ENCODE results near the gene DNAI2. TPM values are rescaled to one million over a fixed set of nuclear protein-coding genes. Genes with fewer than 3 reads are reported as not detected.

Gene DNAI2
- total RNA-seq, 1 experiment from 2014 or later: not detected

GRCh38 chr17:74251569-74251968 lies 22.5 kb upstream of the DNAI2 start:
- BruUV-seq (replicated peaks): no TSS peak
- ATAC-seq (no peak), DNase-seq (ENCODE audit: low read depth, low spot score) (no peak)
- Histone ChIP-seq H3K4me1 (ENCODE audit: control insufficient read depth in 1 of 2, insufficient read depth in 2 of 2, low read length in 2 of 2) (no peaks in the 10 kb centered on the region), H3K27me3 (ENCODE audit: insufficient read depth, low read length) (no peaks in the 10 kb centered on the region), H3K4me2 (ENCODE audit: low read length) (no peak overlapping the region), H2AFZ (ENCODE audit: low read depth, low read length, poor library complexity, severe bottlenecking) (no peak overlapping the region), H3K9ac (ENCODE audit: low read length) (no peak overlapping the region), H3K36me3 (ENCODE audit: control insufficient read depth in 1 of 2, insufficient read depth in 2 of 2, low read length in 2 of 2) (no peaks in the 10 kb centered on the region; a peak in 2 of 4 replicates), H3K9me3 (ENCODE audit: control insufficient read depth in 1 of 2, insufficient read depth in 1 of 2, low read depth in 1 of 2, low read length in 2 of 2) (no peaks in the 10 kb centered on the region), H3K9me2 (ENCODE audit: insufficient read depth) (no peaks in the 10 kb centered on the region), H3K27ac (ENCODE audit: low read depth, low read length) (no peak overlapping the region), H3K4me3 (replicated peaks in 1 of 2; ENCODE audit: low read depth in 1 of 2, low read length in 2 of 2) (no peak overlapping the region), H4K20me1 (ENCODE audit: insufficient read depth) (no peaks in the 10 kb centered on the region), H3K79me2 (ENCODE audit: insufficient read depth, low read length) (no peaks in the 10 kb centered on the region)
- CTCF ChIA-PET: no interaction called here
- RAD21 ChIA-PET (ENCODE audit: low non-redundant PET in 1 of 2, low total read pairs in 2 of 2, uncharacterized antibody in 2 of 2, unreplicated experiment in 2 of 2): no interaction called here
- TF ChIP-seq EZH2phosphoT487 (IDR thresholded peaks at IDR 0.05; ENCODE audit: borderline replicate concordance): no peak
- POLR2A ChIA-PET: no interaction called here
- intact Hi-C loops (cut with micrococcal nuclease): no loop called here

GRCh38 chr17:74252211-74252610 lies 21.8 kb upstream of the DNAI2 start:
- Histone ChIP-seq H3K9me3 (ENCODE audit: control insufficient read depth in 1 of 2, insufficient read depth in 1 of 2, low read depth in 1 of 2, low read length in 2 of 2) (no peaks in the 10 kb centered on the region), H3K4me3 (replicated peaks in 1 of 2; ENCODE audit: low read depth in 1 of 2, low read length in 2 of 2) (no peak overlapping the region), H3K36me3 (ENCODE audit: control insufficient read depth in 1 of 2, insufficient read depth in 2 of 2, low read length in 2 of 2) (no peaks in the 10 kb centered on the region; a peak in 2 of 4 replicates), H3K4me1 (ENCODE audit: control insufficient read depth in 1 of 2, insufficient read depth in 2 of 2, low read length in 2 of 2) (no peaks in the 10 kb centered on the region), H3K79me2 (ENCODE audit: insufficient read depth, low read length) (no peaks in the 10 kb centered on the region), H3K27me3 (ENCODE audit: insufficient read depth, low read length) (no peaks in the 10 kb centered on the region), H2AFZ (ENCODE audit: low read depth, low read length, poor library complexity, severe bottlenecking) (no peak overlapping the region), H3K9ac (ENCODE audit: low read length) (no peak overlapping the region), H3K4me2 (ENCODE audit: low read length) (no peak overlapping the region), H3K27ac (ENCODE audit: low read depth, low read length) (no peak overlapping the region), H3K9me2 (ENCODE audit: insufficient read depth) (no peaks in the 10 kb centered on the region), H4K20me1 (ENCODE audit: insufficient read depth) (no peaks in the 10 kb centered on the region)
- ChIA-PET POLR2A (no interaction called here), RAD21 (ENCODE audit: low non-redundant PET in 1 of 2, low total read pairs in 2 of 2, uncharacterized antibody in 2 of 2, unreplicated experiment in 2 of 2) (no interaction called here), CTCF (no interaction called here)
- BruUV-seq (replicated peaks): no TSS peak
- intact Hi-C loops (cut with micrococcal nuclease): no loop called here
- DNase-seq (ENCODE audit: low read depth, low spot score) (no peak), ATAC-seq (no peak)
- TF ChIP-seq EGR1 (IDR thresholded peaks at IDR 0.05; ENCODE audit: low read depth): no peak
- no peak for TF ChIP-seq YY1 (IDR thresholded peaks at IDR 0.05; ENCODE audit: extremely low read depth, insufficient replicate concordance, low read depth, low read length)
- TF ChIP-seq RAD21 (IDR thresholded peaks at IDR 0.05; ENCODE audit: low read depth): no peak
- no peak for TF ChIP-seq ZFX (IDR thresholded peaks at IDR 0.05)
- no peak for TF ChIP-seq EZH2phosphoT487 (IDR thresholded peaks at IDR 0.05; ENCODE audit: borderline replicate concordance)
- TF ChIP-seq ELF1 (IDR thresholded peaks at IDR 0.05; ENCODE audit: borderline replicate concordance, low read depth): no peak
- no peak for TF ChIP-seq SRF (IDR thresholded peaks at IDR 0.05; ENCODE audit: low read depth)
- no peak for TF ChIP-seq ZNF274 (IDR thresholded peaks at IDR 0.05; ENCODE audit: low read depth, low read length)
- TF ChIP-seq ATF3 (IDR thresholded peaks at IDR 0.05): no peak
- TF ChIP-seq CEBPB (IDR thresholded peaks at IDR 0.05; ENCODE audit: low read depth): no peak
- TF ChIP-seq FOSL1 (IDR thresholded peaks at IDR 0.05; ENCODE audit: low read depth): no peak
- no peak for TF ChIP-seq CTCF (IDR thresholded peaks at IDR 0.05 in 2 of 3, conservative IDR thresholded peaks at IDR 0.05 in 1 of 3; ENCODE audit: borderline replicate concordance in 1 of 3, insufficient read depth in 1 of 3, low read depth in 2 of 3, low read length in 2 of 3)
- no peak for TF ChIP-seq SP1 (IDR thresholded peaks at IDR 0.05; ENCODE audit: low read depth)
- TF ChIP-seq ZBTB33 (IDR thresholded peaks at IDR 0.05; ENCODE audit: extremely low read depth, insufficient replicate concordance, low read length): no peak
- TF ChIP-seq POLR2AphosphoS5 (IDR thresholded peaks at IDR 0.05; ENCODE audit: low read depth, low read length): no peak
- TF ChIP-seq CBX3 (IDR thresholded peaks at IDR 0.05; ENCODE audit: low read depth): no peak
- TF ChIP-seq EZH2 (IDR thresholded peaks at IDR 0.05): no peak

All from HCT116 (cell line).